Transverse colon (tissue), 4 donors: ENCODE measurements around the gene DDT. TPM values are rescaled to one million over a fixed set of nuclear protein-coding genes. Genes with fewer than 3 reads are reported as not detected.
"Not testable (repeated sequence)": the region's sequence is repeated elsewhere in the genome, so short reads cannot be mapped to it uniquely, and the experiment has no call there.

Experiments used
- DNase-seq: peaks from one replicate; pipeline ENCODE4 v3.0.0-alpha.2; 2019
- H3K27ac ChIP-seq, 4 donors: fragments of 200-600 bp; sonication (generic); 2 replicates each; pipeline ENCODE4 v1.5.1; 2016 to 2018; ENCODE audit warnings: inconsistent platforms in 4 of 4
- H3K27me3 ChIP-seq: fragments of 200-600 bp; sonication (generic); 2 replicates; pipeline ENCODE4 v1.5.1; 2017; ENCODE audit warnings: inconsistent platforms
- H3K36me3 ChIP-seq, 4 donors: fragments of 200-600 bp; sonication (generic); 2 replicates each; pipeline ENCODE4 v1.5.1; 2017 to 2019; ENCODE audit warnings: inconsistent platforms in 4 of 4
- H3K4me1 ChIP-seq, 4 donors: fragments of 200-600 bp; sonication (generic); 2 replicates each; pipeline ENCODE4 v1.5.1; 2017 to 2020; ENCODE audit warnings: inconsistent platforms in 4 of 4
- H3K4me3 ChIP-seq, 4 donors: fragments of 200-600 bp; sonication (generic); 1 replicate in 1 of 4; 2 replicates in 3 of 4; pipeline versions ENCODE4 v1.5.1 to v1.6.1; 2017 to 2019; ENCODE audit warnings: inconsistent platforms in 4 of 4
- H3K9me3 ChIP-seq, 2 donors: fragments of 200-600 bp; sonication (generic); 2 replicates each; pipeline ENCODE4 v1.5.1; 2017 to 2019; ENCODE audit warnings: inconsistent platforms in 2 of 2
- CTCF ChIP-seq, 5 experiments: fragments of 200-600 bp in 3 of 5; fragments of 450-650 bp in 2 of 5; sonication (generic) in 3 of 5; IDR thresholded peaks; 1 replicate in 2 of 5; 2 replicates in 3 of 5; pipeline ENCODE4 v1.5.1; 2016 to 2017; ENCODE audit warnings: antibody characterized with exemption in 5 of 5, inconsistent platforms in 3 of 5, mild to moderate bottlenecking in 2 of 5, moderate library complexity in 1 of 5
- WGBS, 2 donors: methylation state at CpG; one replicate each; pipeline ENCODE4 v1.1.5; 2018; ENCODE audit warnings: low coverage in 1 of 2; 5-methylcytosine and 5-hydroxymethylcytosine counted together
- in situ Hi-C, 4 donors: fragments of 200-750 bp; cut with MboI; loops; one replicate each; pipeline versions ENCODE4 v1.15.0 to v1.15.1; 2017; ENCODE audit warnings: low sequenced_read_pairs in 3 of 4, low pct_ligation_motif_present in 1 of 4, low pct_unique_long_range_greater_than_20kb in 1 of 4
- intact Hi-C: fragments of 100-400 bp; cut with DNase I; formaldehyde crosslinking; loops from one replicate; pipeline ENCODE4 v1.15.1; 2023; ENCODE audit warnings: low total_unique reads
- total RNA-seq, 4 donors: library from RNA; depleted of rRNA; stranded (reverse); fragments of >200 nt; gene quantifications; one replicate each; pipeline ENCODE4 v1.1.0, GENCODE V29; 2016

Gene DDT
- total RNA-seq, 4 donors from 2014 or later = 157 to 267 (median 197) TPM

- H3K27me3 ChIP-seq, intact Hi-C loops, H3K4me1 ChIP-seq, H3K9me3 ChIP-seq, H3K4me3 ChIP-seq, H3K27ac ChIP-seq, H3K36me3 ChIP-seq, in situ Hi-C loops: not testable (repeated sequence)
- 24 to 29% methylated on average over 7 to 12 of the region's 12 CpGs for WGBS, 2 donors
- TF ChIP-seq CTCF (IDR thresholded peaks at IDR 0.05) = peak; percentile 78 to 92 (median 84)
- peak; percentile 84 for DNase-seq
These were observed 17.8 kb downstream of the DDT start for GRCh38 chr22:23956301-23956900.

- DNase-seq, H3K4me1 ChIP-seq, H3K9me3 ChIP-seq, H3K27ac ChIP-seq, in situ Hi-C loops, intact Hi-C loops, H3K36me3 ChIP-seq, H3K4me3 ChIP-seq, H3K27me3 ChIP-seq: not testable (repeated sequence)
- WGBS, 2 donors = 73 to 77% methylated on average over 3 to 7 of the region's 8 CpGs
These were observed 18.4 kb downstream of the DDT start for GRCh38 chr22:23955886-23956285.

- DNase-seq, H3K27ac ChIP-seq, H3K27me3 ChIP-seq, H3K36me3 ChIP-seq, H3K4me1 ChIP-seq, H3K9me3 ChIP-seq, in situ Hi-C loops, H3K4me3 ChIP-seq, intact Hi-C loops: not testable (repeated sequence)
- WGBS, 2 donors = 72% methylated on average over 5 of the region's 6 CpGs; no CpG with 5 or more reads in 1 of the 2 donors
These were observed 19.3 kb downstream of the DDT start for GRCh38 chr22:23954991-23955305.

- in situ Hi-C loops, H3K27ac ChIP-seq, H3K9me3 ChIP-seq, H3K36me3 ChIP-seq, H3K4me1 ChIP-seq, H3K4me3 ChIP-seq, DNase-seq, intact Hi-C loops, H3K27me3 ChIP-seq: not testable (repeated sequence)
- 62 to 75% methylated on average over 6 to 8 of the region's 8 CpGs for whole genome bisulfite sequencing, 2 donors
These were observed 19.8 kb downstream of the DDT start for GRCh38 chr22:23954193-23954990.

GRCh38 chr22:23953485-23953884 lies 20.8 kb downstream of the DDT start:
- in situ Hi-C loops, H3K9me3 ChIP-seq, intact Hi-C loops: not testable (repeated sequence)

GRCh38 chr22:23952794-23953405 lies 21.3 kb downstream of the DDT start:
- H3K4me1 ChIP-seq, H3K36me3 ChIP-seq, intact Hi-C loops, DNase-seq, H3K27ac ChIP-seq, in situ Hi-C loops, H3K27me3 ChIP-seq, H3K9me3 ChIP-seq, H3K4me3 ChIP-seq: not testable (repeated sequence)
- 67 to 70% methylated on average over 8 to 11 of the region's 11 CpGs for WGBS, 2 donors

More at GRCh38 chr22:23953485-23953884, 20.8 kb downstream of the DDT start:
- not testable (repeated sequence) for H3K4me1 ChIP-seq, H3K36me3 ChIP-seq, H3K27ac ChIP-seq, H3K27me3 ChIP-seq, H3K4me3 ChIP-seq, DNase-seq
- 59 to 80% methylated on average over 1 to 4 of the region's 4 CpGs for WGBS, 2 donors

- WGBS, 2 donors = 100% methylated on average over 2 of the region's 2 CpGs; no CpG with 5 or more reads in 1 of the 2 donors
- H3K4me1 ChIP-seq, H3K9me3 ChIP-seq, DNase-seq, H3K36me3 ChIP-seq, H3K27ac ChIP-seq, H3K4me3 ChIP-seq, in situ Hi-C loops, intact Hi-C loops, H3K27me3 ChIP-seq: not testable (repeated sequence)
These were observed 22.9 kb downstream of the DDT start for GRCh38 chr22:23951383-23951782.

GRCh38 chr22:23949764-23950163 lies 24.5 kb downstream of the DDT start:
- H3K27ac ChIP-seq, H3K4me3 ChIP-seq, intact Hi-C loops, H3K4me1 ChIP-seq, H3K36me3 ChIP-seq, H3K27me3 ChIP-seq, DNase-seq, in situ Hi-C loops, H3K9me3 ChIP-seq: not testable (repeated sequence)
- 80 to 96% methylated on average over 2 to 18 of the region's 18 CpGs for WGBS, 2 donors

- H3K4me1 ChIP-seq, H3K27me3 ChIP-seq, H3K4me3 ChIP-seq, H3K9me3 ChIP-seq, in situ Hi-C loops, intact Hi-C loops, H3K27ac ChIP-seq, H3K36me3 ChIP-seq, DNase-seq: not testable (repeated sequence)
- no CpG with 5 or more reads among the region's 3 CpGs for WGBS, 2 donors
These were observed 26.9 kb downstream of the DDT start for GRCh38 chr22:23947391-23947790.

GRCh38 chr22:23940166-23940565 lies 34.1 kb downstream of the DDT start:
- in situ Hi-C loops, DNase-seq, H3K4me3 ChIP-seq, intact Hi-C loops, H3K4me1 ChIP-seq, H3K36me3 ChIP-seq, H3K9me3 ChIP-seq, H3K27me3 ChIP-seq, H3K27ac ChIP-seq: not testable (repeated sequence)
- 100% methylated on average over 1 of the region's 14 CpGs; no CpG with 5 or more reads in 1 of the 2 donors for WGBS, 2 donors
